ENCODE data around the gene IP6K3.

IP6K3 gene

DNA sequence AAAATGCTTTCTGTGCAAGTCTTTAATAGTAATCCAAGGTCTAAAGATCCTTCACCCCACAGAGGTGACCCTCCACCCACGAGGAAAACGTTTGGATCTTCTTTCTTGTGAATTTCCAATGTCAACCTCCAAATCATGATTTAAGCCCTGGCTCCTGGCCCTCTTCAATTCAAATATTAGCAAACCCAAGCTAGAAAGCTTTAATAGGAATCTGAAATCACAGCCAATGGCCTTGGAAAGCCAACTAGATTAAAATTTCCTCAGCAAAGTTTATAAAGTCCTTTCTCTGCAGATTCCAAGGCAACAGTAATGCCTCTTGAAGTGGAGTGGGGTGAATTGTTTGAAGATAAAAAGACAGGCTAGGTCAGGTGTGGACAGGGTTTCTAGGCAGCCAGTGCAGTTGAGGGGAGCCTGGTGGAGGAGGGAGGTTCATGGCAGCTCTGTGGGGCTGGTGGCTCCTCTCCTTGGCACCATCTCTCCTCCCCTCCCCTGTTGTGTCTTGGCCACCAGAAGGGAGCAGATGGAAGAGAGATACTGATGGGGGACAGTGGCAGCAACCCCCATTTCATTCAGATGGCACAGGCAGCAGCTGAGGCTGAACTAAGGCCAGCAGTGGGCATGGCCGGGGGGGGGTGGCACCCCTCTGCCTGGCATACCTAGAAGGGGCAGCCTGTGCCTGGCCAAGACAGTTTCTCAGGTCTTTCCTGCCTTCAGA, 23.2 kb downstream of the IP6K3 start:
- no peak for DNase-seq (ENCODE audit: low read depth)

DNA sequence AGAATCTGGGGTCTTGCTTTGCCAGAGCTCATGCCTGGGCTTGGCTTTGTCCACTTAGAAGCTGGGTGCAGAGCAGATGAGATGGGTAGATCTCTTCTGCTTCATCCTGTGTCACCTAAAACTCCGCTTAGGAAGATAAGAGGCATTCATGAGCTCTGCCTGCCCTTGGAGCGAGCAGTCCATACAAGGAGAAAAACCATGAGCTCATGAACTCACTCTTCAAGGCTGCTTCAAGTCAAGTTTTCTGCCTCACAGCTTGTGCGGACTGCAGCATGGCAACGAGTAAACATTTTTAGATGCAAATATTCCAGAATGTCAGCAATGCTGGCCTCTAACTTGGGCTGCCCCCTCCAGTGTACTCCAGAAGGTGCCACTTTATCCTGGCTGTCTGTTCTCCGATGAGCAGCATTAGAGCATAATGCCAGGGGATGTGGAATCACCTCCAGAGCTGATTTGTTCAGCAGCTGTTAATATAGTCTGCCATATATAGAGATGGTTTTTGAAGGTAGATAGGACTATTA, 24.5 kb downstream of the IP6K3 start:
- no peak for DNase-seq (ENCODE audit: low read depth)

DNA sequence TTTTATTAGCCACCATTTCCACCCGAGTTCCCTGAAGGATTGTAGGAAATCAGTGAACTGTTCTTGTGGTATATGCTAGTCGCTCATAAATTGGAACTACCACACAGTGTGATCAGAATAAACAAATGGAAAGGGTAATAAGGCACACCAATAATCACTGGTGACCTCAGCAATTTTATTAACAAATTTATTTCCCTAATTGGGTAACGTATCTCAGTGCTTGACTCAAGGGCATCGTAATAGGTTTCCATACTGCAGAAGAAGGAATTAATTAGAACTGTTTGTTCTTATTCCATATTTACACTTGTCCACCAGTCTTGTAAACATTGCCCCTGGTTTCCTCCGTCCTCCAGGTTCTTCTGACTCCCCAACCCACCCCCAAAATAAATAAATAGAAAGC, 25.2 kb downstream of the IP6K3 start:
- no peak for DNase-seq (ENCODE audit: low read depth)

DNA sequence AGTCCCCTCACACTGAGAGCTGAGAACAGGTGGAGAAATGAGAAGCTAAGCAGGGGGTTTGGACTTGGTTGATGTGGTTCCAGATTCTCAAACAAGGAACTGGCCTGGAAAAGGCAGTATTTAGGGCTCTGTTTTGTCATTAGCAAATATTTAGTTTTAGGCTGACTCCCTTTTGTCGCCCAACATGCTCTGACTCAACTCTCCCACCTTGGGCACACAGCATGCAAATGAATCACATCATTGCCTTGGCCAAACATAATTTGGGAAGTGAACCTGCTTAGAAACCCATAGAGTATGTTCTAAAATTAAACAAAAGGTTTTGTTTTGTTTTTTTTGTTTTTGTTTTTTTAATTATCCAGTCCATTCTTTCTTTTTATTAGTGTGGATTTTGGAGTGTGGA, 25.7 kb downstream of the IP6K3 start:
- no peak for DNase-seq (ENCODE audit: low read depth)

DNA sequence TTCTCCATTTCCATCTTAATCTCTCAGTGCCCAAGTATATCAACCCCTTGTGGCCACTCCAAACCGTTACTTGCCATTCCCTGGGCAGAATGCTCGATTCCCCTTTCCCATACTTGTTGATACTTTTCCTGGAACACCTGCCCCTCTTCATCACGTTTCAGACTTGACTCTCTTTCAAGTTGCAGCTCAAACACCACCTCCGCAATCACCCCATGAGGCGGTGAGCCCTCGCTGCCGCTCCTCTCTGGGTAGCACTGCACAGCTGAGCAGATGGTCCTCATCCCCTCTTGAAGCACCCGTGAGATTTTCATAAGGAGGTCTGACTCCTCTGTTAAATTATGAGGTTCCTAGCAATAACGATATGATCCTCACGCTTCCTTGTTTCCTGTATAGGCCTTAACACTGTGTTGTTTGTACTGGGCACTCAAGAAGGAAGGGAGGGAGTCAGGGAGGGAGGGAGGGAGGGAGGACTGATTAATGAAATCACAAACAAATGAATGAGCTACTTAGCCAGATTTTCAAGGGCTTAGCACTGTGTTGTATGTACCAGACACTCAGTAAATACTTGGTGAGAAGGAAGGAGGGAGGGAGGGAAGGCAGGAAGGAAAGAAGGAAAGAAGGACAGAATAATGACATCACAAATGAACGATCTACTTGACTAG, 27.2 kb downstream of the IP6K3 start:
- DNase-seq (ENCODE audit: low read depth), result no peak

DNA sequence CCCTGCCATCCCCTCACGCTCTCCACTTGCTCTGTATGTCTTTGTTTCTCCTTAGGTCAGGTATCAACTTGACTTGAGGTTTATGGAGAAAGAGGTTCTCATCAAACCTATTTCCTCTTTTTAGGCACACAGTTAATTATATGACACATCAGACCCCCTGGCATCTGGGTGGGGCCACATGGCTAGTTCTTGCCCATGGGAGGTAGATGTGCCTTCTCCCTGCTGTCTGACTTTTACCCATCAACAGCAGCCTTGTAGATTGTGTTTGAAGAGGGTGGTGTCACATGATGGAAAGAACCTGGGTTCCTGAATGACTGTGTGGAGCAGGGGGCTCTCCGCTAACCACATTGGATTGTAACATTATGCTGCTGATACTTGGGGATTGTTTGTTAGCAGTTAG, 28.0 kb downstream of the IP6K3 start:
- DNase-seq (ENCODE audit: low read depth), result no peak

DNA sequence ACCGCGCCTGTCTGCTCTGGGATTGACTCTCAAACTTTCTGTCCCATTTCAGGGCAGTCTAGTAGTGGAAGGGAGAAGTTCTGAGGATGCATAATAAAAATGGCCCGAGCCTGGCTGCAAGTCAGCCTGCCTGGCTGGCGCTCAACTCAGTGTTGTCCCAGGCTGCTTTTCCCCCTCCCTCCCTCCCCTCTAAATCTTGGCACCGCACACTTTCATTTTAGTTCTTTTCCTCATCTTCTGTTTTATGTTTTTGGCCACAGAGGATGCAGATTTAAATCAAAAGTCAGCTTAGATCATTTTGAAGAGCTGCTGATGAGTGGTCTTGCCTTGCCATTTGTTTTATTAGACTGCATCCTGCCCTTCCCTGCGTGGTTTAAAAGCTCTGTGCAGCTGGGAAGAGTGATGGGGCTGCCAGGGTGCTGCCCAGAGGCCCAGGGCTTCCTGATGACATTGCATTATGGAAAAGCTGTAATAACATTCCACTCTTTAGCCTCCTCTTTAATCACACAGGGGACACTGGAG, 28.7 kb downstream of the IP6K3 start:
- DNase-seq (ENCODE audit: low read depth), result no peak

DNA sequence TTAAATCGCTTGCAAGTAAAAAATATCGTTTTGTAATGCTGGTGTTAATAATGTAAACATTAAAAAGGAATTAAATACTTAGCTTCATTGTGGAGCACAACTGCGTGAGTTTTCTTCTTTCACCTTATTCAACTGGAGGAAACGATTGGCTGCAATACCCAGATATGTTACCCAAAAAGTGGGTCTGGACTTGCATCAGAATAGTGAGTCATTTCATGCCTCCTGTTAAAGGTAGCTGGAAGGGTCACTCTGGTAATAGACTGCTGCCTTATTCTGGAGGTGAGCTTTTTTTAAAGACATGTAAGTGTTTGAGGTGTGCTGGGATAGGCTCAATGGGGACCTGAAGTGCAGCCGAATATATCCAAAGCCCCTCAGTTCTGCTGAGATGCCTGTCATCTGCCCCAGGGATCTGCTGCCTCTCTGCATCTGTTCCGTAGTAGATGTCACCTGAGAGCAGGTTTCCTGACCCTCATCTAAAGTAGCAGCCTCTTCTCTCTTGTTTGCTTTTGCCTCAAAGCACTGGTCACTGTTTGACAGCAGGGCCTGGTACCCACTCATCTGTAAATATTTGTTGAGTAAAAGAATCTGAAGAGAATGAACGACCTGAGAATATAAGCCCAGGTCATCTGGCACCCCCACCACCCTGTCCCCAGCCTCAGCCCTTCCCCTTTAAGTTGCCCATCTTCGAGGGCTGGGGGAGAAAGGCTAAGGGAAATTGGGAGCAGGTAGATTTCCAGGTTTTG, 29.6 kb downstream of the IP6K3 start:
- DNase-seq (ENCODE audit: low read depth), result no peak

DNA sequence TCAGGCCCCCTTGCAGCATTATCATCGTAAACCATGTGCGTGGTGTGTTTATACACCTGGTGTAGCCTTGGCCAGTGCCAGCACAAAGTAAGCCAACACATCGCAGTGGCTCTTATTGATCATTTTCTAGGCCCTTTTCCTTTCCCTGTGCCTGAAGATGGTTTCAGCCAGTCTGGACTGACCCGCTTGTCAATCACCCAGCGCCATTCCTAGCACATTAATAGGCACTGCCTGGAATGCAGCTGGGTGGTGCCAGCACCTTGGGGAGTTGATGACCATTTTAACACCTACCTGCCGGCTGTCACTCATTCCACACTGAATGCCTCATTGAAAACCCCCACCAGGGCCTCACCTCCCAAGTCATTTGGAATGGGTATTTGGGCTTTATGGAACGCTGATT, 30.3 kb downstream of the IP6K3 start:
- DNase-seq (ENCODE audit: low read depth), result no peak

DNA sequence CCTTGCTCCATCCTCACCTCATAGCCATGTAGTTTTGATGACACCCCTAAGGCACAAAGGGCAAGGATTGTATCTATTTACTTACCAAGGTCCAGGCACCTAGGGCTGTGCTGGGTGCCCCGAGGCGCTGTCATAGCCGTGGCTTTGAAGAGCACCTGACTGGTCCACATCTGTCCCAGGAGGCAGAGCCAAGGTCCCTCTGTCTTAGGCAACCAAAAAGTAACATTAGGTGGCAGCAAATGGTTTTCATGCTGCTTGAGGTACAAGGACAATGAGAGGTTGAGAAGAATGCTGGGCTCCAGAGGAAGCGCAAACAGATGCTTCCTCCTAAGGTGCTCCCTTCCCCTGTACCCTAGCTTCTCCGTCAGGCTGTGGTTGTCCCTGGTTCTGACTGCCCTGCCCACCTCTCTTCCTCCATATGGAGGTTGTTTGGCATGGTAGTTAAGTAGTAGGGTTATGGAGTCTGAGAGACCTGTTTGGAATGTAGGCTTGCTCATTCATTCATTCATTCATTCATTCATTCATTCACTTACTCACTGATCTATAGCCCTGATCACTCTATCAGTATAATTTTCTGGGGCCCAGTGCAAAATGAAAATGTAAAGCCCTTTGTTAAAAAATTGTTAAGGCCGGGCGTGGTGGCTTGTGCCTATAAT, 32.2 kb downstream of the IP6K3 start:
- DNase-seq (ENCODE audit: low read depth), result no peak

DNA sequence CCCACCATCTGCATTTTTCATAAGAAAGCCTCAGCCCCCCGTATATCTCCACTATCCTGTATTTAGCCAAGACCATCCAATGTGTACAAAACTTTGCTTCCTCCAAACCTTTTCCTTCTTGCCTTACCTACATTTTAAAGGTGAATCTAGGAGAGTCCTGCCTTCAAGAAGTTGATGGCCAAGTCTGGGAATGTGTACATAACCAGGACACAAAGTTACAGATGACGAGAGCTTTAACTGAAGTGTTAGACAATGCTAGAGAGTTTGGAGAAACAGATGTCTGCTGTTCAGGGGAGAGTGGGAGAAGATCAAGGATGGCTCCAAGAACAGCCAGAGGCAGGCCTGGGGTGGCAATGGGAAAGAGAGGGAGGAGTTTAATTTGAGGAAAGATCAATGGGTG, 32.9 kb downstream of the IP6K3 start:
- DNase-seq (ENCODE audit: low read depth), result no peak

DNA sequence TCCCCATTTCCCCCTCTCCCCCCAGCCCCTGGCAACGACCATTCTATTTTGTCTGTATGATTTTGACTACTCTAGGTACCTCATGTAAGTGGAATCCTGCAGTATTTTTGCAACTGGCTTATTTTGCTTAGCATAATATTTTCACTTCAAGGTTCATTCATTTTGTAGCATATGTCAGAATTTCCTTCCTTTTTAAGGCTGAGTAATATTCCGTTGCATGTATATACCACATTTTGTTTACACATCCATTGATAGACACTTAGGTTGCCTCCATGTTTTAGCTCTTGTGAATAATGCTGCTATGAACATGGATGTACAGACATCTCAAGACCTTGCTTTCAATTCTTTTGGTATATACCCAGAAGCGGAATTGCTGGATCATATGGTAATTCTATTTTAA, 33.8 kb downstream of the IP6K3 start:
- no peak for DNase-seq (ENCODE audit: low read depth)

DNA sequence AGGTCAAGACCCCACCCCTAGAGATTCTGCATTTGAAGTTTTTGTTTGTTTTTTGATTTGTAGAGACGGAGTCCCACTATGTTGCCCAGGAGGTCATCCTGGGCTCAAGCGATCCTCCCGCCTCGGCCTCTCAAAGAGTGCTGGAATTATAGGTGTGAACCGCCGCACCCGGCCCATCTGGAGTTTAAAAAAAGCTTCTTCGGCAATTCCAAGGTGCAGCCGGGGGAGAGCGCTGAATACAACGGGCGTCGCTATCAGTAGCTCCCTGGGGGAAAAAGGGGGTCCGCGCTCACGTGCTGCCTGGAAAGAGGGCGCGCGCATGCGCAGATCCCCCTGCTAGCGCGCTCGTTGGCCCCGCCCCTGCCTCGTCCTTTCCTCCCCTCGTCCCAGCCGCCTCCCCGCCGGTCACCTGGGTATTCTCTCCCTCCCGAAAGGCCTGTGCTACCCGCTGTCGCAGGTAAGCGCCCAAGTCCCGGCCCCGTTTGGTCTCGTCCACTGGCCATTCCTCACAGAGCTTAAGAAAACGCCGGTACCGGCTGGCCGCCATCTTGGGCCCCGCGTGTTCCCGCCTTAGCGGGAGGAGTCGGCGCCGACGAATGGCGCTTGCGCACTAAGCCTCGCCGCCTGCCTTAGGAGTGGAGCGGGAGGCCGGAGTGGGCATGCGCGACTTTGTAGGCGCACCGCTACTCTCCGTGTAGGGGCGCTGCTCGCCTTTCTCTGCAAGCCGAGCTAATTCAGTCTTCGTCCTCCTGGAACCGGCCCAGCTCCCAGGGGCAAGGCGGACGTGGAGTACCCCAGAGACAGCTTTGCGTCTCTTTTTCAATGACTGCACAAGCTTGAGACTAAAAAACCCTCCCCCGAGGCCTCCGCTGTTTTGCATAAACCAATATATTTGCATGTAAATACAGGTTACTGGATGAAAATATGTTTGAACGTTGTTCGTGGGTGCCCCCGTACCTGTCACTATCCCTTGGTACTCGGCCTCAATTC, 35.3 kb downstream of the IP6K3 start, which contains the start of gene UQCC2:
Gene UQCC2, minus strand, starts transcription at position 561 of the 990 bp plus-strand sequence. Its CDS starts 14 bp downstream, at position 547.
- peak; percentile 96 for DNase-seq (ENCODE audit: low read depth)

DNA sequence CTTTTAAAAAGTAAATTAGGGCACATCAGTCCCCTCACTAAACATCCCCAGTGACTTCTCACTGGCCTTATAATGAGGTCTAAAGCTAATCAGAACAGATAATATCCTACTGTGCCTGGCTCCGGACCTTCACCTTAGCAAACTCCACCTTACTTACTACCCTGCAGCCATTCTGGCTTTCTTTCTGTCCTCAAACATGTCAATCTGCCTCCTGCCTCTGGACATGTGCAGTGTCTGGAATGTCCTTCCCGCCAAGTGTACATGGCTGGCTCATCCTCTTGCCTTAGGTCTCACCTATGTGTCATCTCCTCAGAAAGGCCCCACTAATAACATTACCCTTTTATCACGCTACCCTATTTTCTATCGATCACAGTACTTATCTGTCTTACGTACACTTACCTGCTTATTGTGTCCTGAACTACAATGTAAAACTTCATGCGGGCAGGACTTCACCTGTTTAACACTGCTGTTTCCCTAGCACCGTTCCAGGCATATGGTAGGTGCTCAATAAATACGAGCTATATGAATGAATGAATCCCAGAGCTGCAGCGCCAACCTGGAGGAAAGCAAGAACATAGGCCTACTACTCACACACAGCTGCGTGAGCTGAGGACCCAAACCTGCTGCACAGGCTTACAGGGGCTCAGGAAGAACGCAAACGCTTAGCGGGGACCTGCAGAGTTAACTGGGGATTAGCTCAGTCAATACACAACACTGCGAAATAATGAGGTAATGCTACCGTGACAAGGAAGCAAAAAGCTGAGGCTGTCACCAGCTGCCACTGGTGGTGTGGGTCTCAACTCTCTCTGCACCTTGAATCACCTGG, 36.2 kb downstream of the IP6K3 start:
- no peak for DNase-seq (ENCODE audit: low read depth)

DNA sequence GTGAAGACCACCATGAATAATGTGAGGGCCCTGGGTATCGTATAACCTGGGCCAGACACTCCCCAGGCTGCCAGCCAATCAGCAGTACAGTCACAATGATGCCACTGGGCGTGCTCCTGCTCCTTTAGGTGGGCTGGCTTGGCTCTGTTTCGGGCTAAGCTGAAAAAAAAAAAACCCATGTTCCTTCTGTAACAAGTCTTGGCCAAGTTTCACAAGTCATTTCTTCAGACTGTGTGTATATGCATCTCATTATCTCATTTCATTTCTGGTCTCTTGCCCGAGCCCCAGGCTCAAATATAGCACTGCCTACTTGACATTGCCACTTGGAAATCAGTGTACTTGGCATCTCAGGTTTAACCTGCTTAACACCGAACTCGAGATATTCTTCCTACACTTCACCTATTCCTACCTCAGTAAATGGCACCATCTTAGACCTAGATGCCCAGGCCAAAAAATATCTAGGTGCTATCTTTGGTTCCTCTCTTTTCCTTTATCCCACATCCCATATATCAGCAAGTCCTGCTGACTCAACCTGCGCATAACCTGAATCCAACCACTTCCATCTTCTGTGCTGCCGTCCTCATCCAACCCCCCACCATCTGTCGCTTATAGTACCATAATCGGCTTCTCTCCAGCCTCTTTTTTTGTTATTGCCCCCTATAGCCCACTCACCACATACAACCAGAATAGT, 37.0 kb downstream of the IP6K3 start:
- no peak for DNase-seq (ENCODE audit: low read depth)

DNA sequence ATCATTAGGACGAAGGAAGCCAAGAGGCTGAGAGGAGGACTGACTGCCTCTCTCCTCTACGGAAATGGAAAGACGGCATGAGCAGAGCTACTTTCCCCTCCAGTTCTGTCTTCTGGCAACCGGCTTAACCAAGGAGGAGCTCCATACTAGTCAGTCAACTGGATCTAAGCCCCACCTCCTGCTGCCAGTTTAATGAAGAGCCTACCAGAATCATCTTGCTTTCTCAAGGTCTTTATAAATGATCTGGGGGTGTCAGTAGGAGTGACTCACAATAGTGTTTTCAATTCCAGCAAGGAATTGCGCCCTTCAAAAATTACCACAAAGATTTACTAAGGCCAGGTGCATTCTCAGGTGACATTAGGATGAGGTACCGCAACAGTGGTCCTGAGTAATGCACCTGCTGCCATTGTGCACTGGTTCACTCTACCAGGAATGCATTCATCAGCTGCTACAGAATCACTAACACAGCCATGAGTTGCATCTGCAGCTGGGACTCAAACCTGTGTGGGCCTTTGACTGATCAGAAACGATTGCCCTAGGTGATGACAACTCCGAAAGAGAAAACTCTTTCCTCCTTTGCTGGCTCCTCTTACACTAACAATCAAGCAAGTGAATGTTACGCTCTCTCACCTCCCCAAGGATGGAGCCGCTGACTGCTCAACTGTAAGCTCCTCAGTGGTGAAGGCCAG, 38.0 kb downstream of the IP6K3 start:
- DNase-seq (ENCODE audit: low read depth), result no peak

DNA sequence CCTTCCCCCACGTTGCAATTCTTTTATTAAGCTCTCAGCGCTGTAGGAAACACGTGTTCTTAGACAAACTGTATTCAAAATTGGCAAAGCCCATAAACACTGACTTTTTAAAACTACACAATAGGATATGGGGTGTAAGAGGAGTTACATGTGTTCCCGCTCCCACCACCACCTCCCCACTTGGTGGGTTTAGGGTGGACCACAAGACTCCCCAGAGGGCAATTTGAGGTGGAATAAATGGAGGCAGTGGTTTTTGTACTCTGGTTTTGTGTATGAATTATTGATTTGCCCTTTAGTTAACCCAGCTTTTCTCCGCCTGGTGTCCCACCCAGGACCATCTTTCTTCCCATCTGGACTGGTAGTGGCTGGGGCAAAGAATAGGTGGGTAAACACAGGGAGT, 38.9 kb downstream of the IP6K3 start:
- no peak for DNase-seq (ENCODE audit: low read depth)

DNA sequence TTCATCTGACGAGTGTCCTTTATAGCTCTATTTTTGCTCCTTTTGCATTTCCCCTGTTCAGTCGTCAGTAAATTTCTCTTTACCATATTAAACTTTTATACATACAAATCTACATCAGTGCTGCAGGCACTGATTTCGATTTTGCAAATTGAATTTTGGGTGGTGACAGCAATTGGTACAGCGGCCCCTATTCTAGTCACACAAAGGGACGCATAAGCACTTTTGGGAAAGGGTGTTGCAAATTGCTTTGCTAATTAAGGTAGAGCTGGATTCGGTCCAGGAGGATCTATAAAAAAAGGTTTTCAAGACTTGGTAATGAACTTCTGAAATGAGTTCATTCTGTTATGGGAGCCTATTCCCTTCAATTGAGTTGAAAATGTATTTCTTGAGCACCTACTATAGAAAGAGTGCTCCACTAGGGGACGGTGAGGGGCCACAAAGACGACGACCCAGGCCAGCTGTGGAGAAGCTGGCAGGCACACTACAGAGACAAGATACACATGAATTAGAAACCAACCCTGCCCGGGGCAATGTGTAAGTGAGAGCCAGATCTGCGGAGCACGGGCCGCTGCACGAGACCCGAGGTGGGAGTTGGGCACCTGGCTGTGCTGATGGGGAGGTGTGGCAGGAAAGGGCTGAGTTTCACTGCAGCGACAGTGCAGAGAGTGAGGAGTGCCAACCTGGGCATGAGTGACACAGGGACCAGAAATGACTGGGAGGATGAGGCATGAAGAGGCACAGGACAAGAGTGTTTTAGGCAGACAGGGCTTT, 40.6 kb downstream of the IP6K3 start:
- no peak for DNase-seq (ENCODE audit: low read depth)

Measured in activated gamma-delta T cell treated with anti-CD3 and anti-CD28 coated beads, Interleukin-2, amount 50 U/mL, for 16 hours (primary cell).